Measurements from ENCODE around the gene TBC1D1.

Gene TBC1D1

GRCh38 chr4:37928426-37929416 is 37.8 kb downstream of the TBC1D1 start:
- DNase-seq (ENCODE audit: low spot score) = no peak

- DNase-seq (ENCODE audit: low spot score) = no peak
Observed at GRCh38 chr4:37934096-37934495, 43.2 kb downstream of the TBC1D1 start.

GRCh38 chr4:37934609-37935008 is 43.7 kb downstream of the TBC1D1 start:
- DNase-seq (ENCODE audit: low spot score) = no peak

GRCh38 chr4:37935026-37935425 is 44.1 kb downstream of the TBC1D1 start:
- DNase-seq (ENCODE audit: low spot score) = no peak

GRCh38 chr4:37936889-37937498 is 46.1 kb downstream of the TBC1D1 start:
- no peak for DNase-seq (ENCODE audit: low spot score)

- DNase-seq (ENCODE audit: low spot score) = no peak
Observed at GRCh38 chr4:37938208-37938607, 47.3 kb downstream of the TBC1D1 start.

GRCh38 chr4:37946503-37947179 is 55.8 kb downstream of the TBC1D1 start:
- no peak for DNase-seq (ENCODE audit: low spot score)

- DNase-seq (ENCODE audit: low spot score) = no peak
Observed at GRCh38 chr4:37948542-37948941, 57.7 kb downstream of the TBC1D1 start.

GRCh38 chr4:37949636-37950426 is 58.9 kb downstream of the TBC1D1 start:
- no peak for DNase-seq (ENCODE audit: low spot score)

- DNase-seq (ENCODE audit: low spot score) = no peak
Observed at GRCh38 chr4:37951461-37952352, 60.8 kb downstream of the TBC1D1 start.

GRCh38 chr4:37953156-37953555 is 62.3 kb downstream of the TBC1D1 start:
- DNase-seq (ENCODE audit: low spot score) = no peak

GRCh38 chr4:37953620-37954293 is 62.9 kb downstream of the TBC1D1 start:
- DNase-seq (ENCODE audit: low spot score) = no peak

GRCh38 chr4:37956941-37957340 is 66.1 kb downstream of the TBC1D1 start:
- DNase-seq (ENCODE audit: low spot score) = no peak

- no peak for DNase-seq (ENCODE audit: low spot score)
Observed at GRCh38 chr4:37958932-37959331, 68.0 kb downstream of the TBC1D1 start.

- DNase-seq (ENCODE audit: low spot score) = no peak
Observed at GRCh38 chr4:37960098-37960497, 69.2 kb downstream of the TBC1D1 start, which contains the start of gene PTTG2. Gene PTTG2, plus strand, starts transcription at chr4:37960398. Its CDS starts 37 bp downstream, at chr4:37960435.

- no peak for DNase-seq (ENCODE audit: low spot score)
Observed at GRCh38 chr4:37960679-37961450, 70.0 kb downstream of the TBC1D1 start.

GRCh38 chr4:37964734-37965457 is 74.0 kb downstream of the TBC1D1 start:
- no peak for DNase-seq (ENCODE audit: low spot score)

- no peak for DNase-seq (ENCODE audit: low spot score)
Observed at GRCh38 chr4:37966044-37966443, 75.2 kb downstream of the TBC1D1 start.

- DNase-seq (ENCODE audit: low spot score) = no peak
Observed at GRCh38 chr4:37967736-37968135, 76.9 kb downstream of the TBC1D1 start.
